Liver (tissue), 9 donors: ENCODE results near the gene FIBCD1. TPM values are rescaled to one million over a fixed set of nuclear protein-coding genes. Genes with fewer than 3 reads are reported as not detected.

Experiments
- DNase-seq: peaks from one replicate; pipeline ENCODE4 v3.0.0-alpha.2; 2017; ENCODE audit warnings: low spot score
- H3K27ac ChIP-seq, 2 donors: one replicate each; pipeline ENCODE4 v1.7.0; 2013; ENCODE audit warnings: inconsistent platforms in 2 of 2, low read length in 2 of 2, control low read depth in 1 of 2, low read depth in 1 of 2, mild to moderate bottlenecking in 1 of 2
- H3K27me3 ChIP-seq, 4 donors: one replicate each; pipeline versions ENCODE4 v1.6.1 to v1.7.0; 2013; ENCODE audit warnings: low read length in 3 of 4, inconsistent platforms in 1 of 4, mild to moderate bottlenecking in 1 of 4, moderate library complexity in 1 of 4; ENCODE audit not compliant: control insufficient read depth in 4 of 4, insufficient read depth in 4 of 4
- H3K36me3 ChIP-seq, 4 donors: one replicate each; pipeline versions ENCODE4 v1.6.1 to v1.7.0; 2013; ENCODE audit warnings: low read length in 3 of 4, mild to moderate bottlenecking in 3 of 4, low read depth in 1 of 4, moderate library complexity in 1 of 4; ENCODE audit not compliant: control insufficient read depth in 4 of 4, insufficient read depth in 3 of 4
- H3K4me1 ChIP-seq, 4 donors: one replicate each; pipeline versions ENCODE4 v1.6.1 to v1.7.0; 2013; ENCODE audit warnings: low read length in 3 of 4, mild to moderate bottlenecking in 3 of 4, moderate library complexity in 1 of 4; ENCODE audit not compliant: control insufficient read depth in 4 of 4, insufficient read depth in 4 of 4
- H3K4me3 ChIP-seq, 3 donors: one replicate each; pipeline versions ENCODE4 v1.6.1 to v1.7.0; 2013; ENCODE audit warnings: low read length in 3 of 3, control low read depth in 1 of 3, low read depth in 1 of 3, mild to moderate bottlenecking in 1 of 3
- H3K9ac ChIP-seq, 2 donors: one replicate each; pipeline ENCODE4 v1.7.0; 2013; ENCODE audit warnings: low read length in 2 of 2, mild to moderate bottlenecking in 2 of 2, moderate library complexity in 2 of 2, control low read depth in 1 of 2, low read depth in 1 of 2
- H3K9me3 ChIP-seq, 4 donors: one replicate each; pipeline versions ENCODE4 v1.6.1 to v1.7.0; 2013; ENCODE audit warnings: low read length in 3 of 4; ENCODE audit not compliant: control insufficient read depth in 4 of 4
- ATF3 ChIP-seq: IDR thresholded peaks from 2 replicates; pipeline ENCODE4 v1.6.1; 2016; ENCODE audit warnings: antibody characterized with exemption
- EGR1 ChIP-seq, 2 donors: IDR thresholded peaks; 2 replicates each; pipeline ENCODE4 v1.6.1; 2016 to 2018; ENCODE audit warnings: antibody characterized with exemption in 2 of 2, low read depth in 2 of 2
- FOXA1 ChIP-seq: IDR thresholded peaks from 2 replicates; pipeline ENCODE4 v1.6.1; 2016; ENCODE audit warnings: antibody characterized with exemption
- FOXA2 ChIP-seq: IDR thresholded peaks from 2 replicates; pipeline ENCODE4 v1.6.1; 2016; ENCODE audit warnings: antibody characterized with exemption
- GABPA ChIP-seq, 2 donors: IDR thresholded peaks in 1 of 2; conservative IDR thresholded peaks in 1 of 2; 2 replicates each; pipeline ENCODE4 v1.6.1; 2016; ENCODE audit warnings: antibody characterized with exemption in 2 of 2, mild to moderate bottlenecking in 1 of 2, moderate library complexity in 1 of 2
- HNF4A ChIP-seq, 2 donors: conservative IDR thresholded peaks; 2 replicates each; pipeline ENCODE4 v1.6.1; 2016; ENCODE audit warnings: antibody characterized with exemption in 2 of 2, mild to moderate bottlenecking in 2 of 2
- HNF4G ChIP-seq: IDR thresholded peaks from 2 replicates; pipeline ENCODE4 v1.6.1; 2016; ENCODE audit warnings: antibody characterized with exemption
- JUND ChIP-seq, 2 donors: IDR thresholded peaks; 2 replicates each; pipeline ENCODE4 v1.6.1; 2016; ENCODE audit warnings: antibody characterized with exemption in 2 of 2
- MAX ChIP-seq: IDR thresholded peaks from 2 replicates; pipeline ENCODE4 v1.6.1; 2016; ENCODE audit warnings: antibody characterized with exemption
- NR2F2 ChIP-seq: IDR thresholded peaks from 2 replicates; pipeline ENCODE4 v1.6.1; 2016; ENCODE audit warnings: antibody characterized with exemption
- RAD21 ChIP-seq, 2 donors: IDR thresholded peaks; 2 replicates each; pipeline ENCODE4 v1.6.1; 2016; ENCODE audit warnings: antibody characterized with exemption in 2 of 2, mild to moderate bottlenecking in 2 of 2
- REST ChIP-seq: IDR thresholded peaks from 2 replicates; pipeline ENCODE4 v1.6.1; 2016; ENCODE audit warnings: antibody characterized with exemption, mild to moderate bottlenecking
- RXRA ChIP-seq, 2 donors: IDR thresholded peaks; 2 replicates each; pipeline ENCODE4 v1.6.1; 2017 to 2018; ENCODE audit warnings: antibody characterized with exemption in 2 of 2, mild to moderate bottlenecking in 1 of 2
- SP1 ChIP-seq: IDR thresholded peaks from 2 replicates; pipeline ENCODE4 v1.6.1; 2018; ENCODE audit warnings: antibody characterized with exemption, mild to moderate bottlenecking
- TAF1 ChIP-seq: conservative IDR thresholded peaks from 2 replicates; pipeline ENCODE4 v1.6.1; 2016; ENCODE audit warnings: antibody characterized with exemption, mild to moderate bottlenecking
- YY1 ChIP-seq: IDR thresholded peaks from 2 replicates; pipeline ENCODE4 v1.6.1; 2016; ENCODE audit warnings: antibody characterized with exemption, mild to moderate bottlenecking
- ZBTB33 ChIP-seq: IDR thresholded peaks from 2 replicates; pipeline ENCODE4 v1.6.1; 2016; ENCODE audit warnings: antibody characterized with exemption
- WGBS: extraction: QIAGEN DNeasy Blood & Tissue Kit; methylation state at CpG from one replicate; pipeline ENCODE4 v1.1.7; 2013; 5-methylcytosine and 5-hydroxymethylcytosine counted together
- polyA plus RNA-seq, 2 donors: library from polyadenylated mRNA; stranded (reverse) in 1 of 2; unstranded in 1 of 2; fragments of 200-250 nt in 1 of 2; fragments of >200 nt in 1 of 2; fragmentation: Nextera tagmentation in 1 of 2; extraction: Ambion mirVana in 1 of 2; gene quantifications; one replicate each; pipeline versions ENCODE4 v1.2.1 to v1.2.3, GENCODE V29; 2013 to 2015
- total RNA-seq, 2 donors: library from RNA; depleted of rRNA; stranded (reverse); fragments of >200 nt; gene quantifications; one replicate each; pipeline ENCODE4 v1.2.3, GENCODE V29; 2014
- TF ChIP-seq, protein P1 (sequence below): fragments of 150-350 bp; IDR thresholded peaks from 2 replicates; pipeline ENCODE4 v1.5.1; 2017; ENCODE audit warnings: improper control_type of control experiment, low read depth, low read length; ENCODE audit not compliant: missing input control
- donor health status: healthy.
- donor health status: healthy.
- donor health status: healthy.
- donor health status: healthy.
- donor health status: healthy.

The FIBCD1 gene
- total and polyA plus RNA-seq, 4 donors: not detected

- no peak for DNase-seq
Measured at GRCh38 chr9:130895481-130896232, 43.4 kb downstream of the FIBCD1 start.

More at GRCh38 chr9:130895481-130896232, 43.4 kb downstream of the FIBCD1 start:
- H3K9me3 ChIP-seq: no peaks in the 10 kb centered on the region
- no peaks in the 10 kb centered on the region for H3K27me3 ChIP-seq
- H3K27ac ChIP-seq: no peak overlapping the region
- 59% methylated on average over 24 of the region's 24 CpGs for WGBS
- TF ChIP-seq ZBTB33 (no peak), HNF4A (conservative IDR thresholded peaks at IDR 0.05) (no peak), GABPA (IDR thresholded peaks at IDR 0.05 in 1 of 2, conservative IDR thresholded peaks at IDR 0.05 in 1 of 2) (no peak), YY1 (no peak), HNF4G (no peak), JUND (IDR thresholded peaks at IDR 0.05) (no peak), FOXA1 (no peak), FOXA2 (no peak), RXRA (IDR thresholded peaks at IDR 0.05) (no peak), MAX (no peak), RAD21 (IDR thresholded peaks at IDR 0.05) (no peak), NR2F2 (no peak), EGR1 (IDR thresholded peaks at IDR 0.05; ENCODE audit: low read depth in 2 of 2) (no peak), ATF3 (no peak), SP1 (no peak), REST (no peak), TAF1 (no peak)
- TF ChIP-seq, protein P1, sequence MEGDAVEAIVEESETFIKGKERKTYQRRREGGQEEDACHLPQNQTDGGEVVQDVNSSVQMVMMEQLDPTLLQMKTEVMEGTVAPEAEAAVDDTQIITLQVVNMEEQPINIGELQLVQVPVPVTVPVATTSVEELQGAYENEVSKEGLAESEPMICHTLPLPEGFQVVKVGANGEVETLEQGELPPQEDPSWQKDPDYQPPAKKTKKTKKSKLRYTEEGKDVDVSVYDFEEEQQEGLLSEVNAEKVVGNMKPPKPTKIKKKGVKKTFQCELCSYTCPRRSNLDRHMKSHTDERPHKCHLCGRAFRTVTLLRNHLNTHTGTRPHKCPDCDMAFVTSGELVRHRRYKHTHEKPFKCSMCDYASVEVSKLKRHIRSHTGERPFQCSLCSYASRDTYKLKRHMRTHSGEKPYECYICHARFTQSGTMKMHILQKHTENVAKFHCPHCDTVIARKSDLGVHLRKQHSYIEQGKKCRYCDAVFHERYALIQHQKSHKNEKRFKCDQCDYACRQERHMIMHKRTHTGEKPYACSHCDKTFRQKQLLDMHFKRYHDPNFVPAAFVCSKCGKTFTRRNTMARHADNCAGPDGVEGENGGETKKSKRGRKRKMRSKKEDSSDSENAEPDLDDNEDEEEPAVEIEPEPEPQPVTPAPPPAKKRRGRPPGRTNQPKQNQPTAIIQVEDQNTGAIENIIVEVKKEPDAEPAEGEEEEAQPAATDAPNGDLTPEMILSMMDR: no peak
- no peak overlapping the region for H3K9ac ChIP-seq
- H3K4me3 ChIP-seq: no peak overlapping the region
- peaks cover 0 to 2% (median 0%) of the 10 kb centered on the region in 4 donors for H3K36me3 ChIP-seq
- no peaks in the 10 kb centered on the region for H3K4me1 ChIP-seq
